Neuronal stem cell (in vitro differentiated cells): ENCODE data around the gene EEA1.

Source experiments
- DNase-seq: peaks from one replicate; pipeline ENCODE4 v3.0.0-alpha.2; 2013; ENCODE audit warnings: low spot score
- H2AFZ ChIP-seq: one replicate; pipeline ENCODE4 v1.6.1; 2013; ENCODE audit warnings: mild to moderate bottlenecking, low read length, inconsistent platforms
- H2AK5ac ChIP-seq: 2 replicates; pipeline ENCODE4 v1.6.1; 2013; ENCODE audit warnings: low read depth, mild to moderate bottlenecking, inconsistent platforms, low read length, moderate library complexity, mixed read lengths
- H2BK120ac ChIP-seq: 2 replicates; pipeline ENCODE4 v1.6.1; 2013; ENCODE audit warnings: low read depth, mild to moderate bottlenecking, inconsistent platforms, low read length, moderate library complexity, mixed read lengths
- H2BK12ac ChIP-seq: one replicate; pipeline ENCODE4 v1.6.1; 2013; ENCODE audit warnings: low read length, inconsistent platforms
- H2BK15ac ChIP-seq: 2 replicates; pipeline ENCODE4 v1.6.1; 2013; ENCODE audit warnings: mild to moderate bottlenecking, low read length, inconsistent platforms, mixed read lengths
- H2BK5ac ChIP-seq: one replicate; pipeline ENCODE4 v1.6.1; 2013; ENCODE audit warnings: inconsistent platforms, mild to moderate bottlenecking, low read length, moderate library complexity
- H3K14ac ChIP-seq: one replicate; pipeline ENCODE4 v1.6.1; 2013; ENCODE audit warnings: low read length, inconsistent platforms
- H3K18ac ChIP-seq: 2 replicates; pipeline ENCODE4 v1.6.1; 2013; ENCODE audit warnings: low read length, inconsistent platforms
- H3K23ac ChIP-seq: 2 replicates; pipeline ENCODE4 v1.6.1; 2013; ENCODE audit warnings: low read depth, mild to moderate bottlenecking, mixed read lengths, low read length, inconsistent platforms; ENCODE audit not compliant: poor library complexity
- H3K27ac ChIP-seq: replicated peaks from 3 replicates; pipeline ENCODE4 v1.5.1; 2013; ENCODE audit warnings: low read length, inconsistent platforms
- H3K27me3 ChIP-seq, 3 experiments: 2 replicates each; pipeline ENCODE4 v1.6.1; 2013; ENCODE audit warnings: low read length in 3 of 3, mild to moderate bottlenecking in 2 of 3, inconsistent platforms in 1 of 3, low read depth in 1 of 3, mixed read lengths in 1 of 3, moderate library complexity in 1 of 3; ENCODE audit not compliant: control insufficient read depth in 3 of 3, insufficient read depth in 3 of 3
- H3K36me3 ChIP-seq, 2 donors: replicated peaks in 1 of 2; 2 replicates each; pipeline ENCODE4 v1.6.1; 2013; ENCODE audit warnings: low read length in 2 of 2; ENCODE audit not compliant: control insufficient read depth in 2 of 2, insufficient read depth in 2 of 2
- H3K4ac ChIP-seq: 2 replicates; pipeline ENCODE4 v1.6.1; 2013; ENCODE audit warnings: inconsistent platforms, mild to moderate bottlenecking, low read length, moderate library complexity
- H3K4me1 ChIP-seq, 2 donors: 1 replicate in 1 of 2; 2 replicates in 1 of 2; pipeline ENCODE4 v1.6.1; 2013; ENCODE audit warnings: low read length in 2 of 2, low read depth in 1 of 2; ENCODE audit not compliant: control insufficient read depth in 2 of 2, insufficient read depth in 1 of 2
- H3K4me2 ChIP-seq: one replicate; pipeline ENCODE4 v1.6.1; 2013; ENCODE audit warnings: mild to moderate bottlenecking, low read length, inconsistent platforms; ENCODE audit not compliant: insufficient read depth, poor library complexity, severe bottlenecking
- H3K4me3 ChIP-seq, 2 donors: 2 replicates each; pipeline ENCODE4 v1.5.1; 2013; ENCODE audit warnings: low read length in 2 of 2, mild to moderate bottlenecking in 2 of 2, inconsistent platforms in 1 of 2, moderate library complexity in 1 of 2
- H3K79me1 ChIP-seq: one replicate; pipeline ENCODE4 v1.6.1; 2013; ENCODE audit warnings: low read depth, mild to moderate bottlenecking, inconsistent platforms, low read length, moderate library complexity
- H3K9ac ChIP-seq: one replicate; pipeline ENCODE4 v1.6.1; 2013; ENCODE audit warnings: mild to moderate bottlenecking, low read depth, low read length, inconsistent platforms; ENCODE audit not compliant: poor library complexity
- H3K9me3 ChIP-seq, 2 donors: replicated peaks in 1 of 2; 2 replicates each; pipeline versions ENCODE3 to v1.6.1; 2013; ENCODE audit warnings: low read length in 2 of 2, mild to moderate bottlenecking in 2 of 2, inconsistent platforms in 1 of 2, low read depth in 1 of 2, mixed read lengths in 1 of 2, moderate library complexity in 1 of 2; ENCODE audit not compliant: control insufficient read depth in 2 of 2, insufficient read depth in 1 of 2
- H4K8ac ChIP-seq: one replicate; pipeline ENCODE4 v1.6.1; 2013; ENCODE audit warnings: low read depth, mild to moderate bottlenecking, inconsistent platforms, low read length, moderate library complexity
- H4K91ac ChIP-seq: one replicate; pipeline ENCODE4 v1.6.1; 2013; ENCODE audit warnings: low read length, low read depth, mild to moderate bottlenecking, inconsistent platforms; ENCODE audit not compliant: poor library complexity
- WGBS, 2 donors: extraction: QIAGEN DNeasy Blood & Tissue Kit; methylation state at CpG; one replicate each; pipeline ENCODE4 v1.1.7; 2013; ENCODE audit warnings: missing lambda C conversion rate in 2 of 2, mixed read lengths in 1 of 2; ENCODE audit not compliant: insufficient read length in 2 of 2, insufficient replicate concordance in 1 of 2; ENCODE audit errors: extremely low coverage in 2 of 2; 5-methylcytosine and 5-hydroxymethylcytosine counted together

The EEA1 gene

DNA sequence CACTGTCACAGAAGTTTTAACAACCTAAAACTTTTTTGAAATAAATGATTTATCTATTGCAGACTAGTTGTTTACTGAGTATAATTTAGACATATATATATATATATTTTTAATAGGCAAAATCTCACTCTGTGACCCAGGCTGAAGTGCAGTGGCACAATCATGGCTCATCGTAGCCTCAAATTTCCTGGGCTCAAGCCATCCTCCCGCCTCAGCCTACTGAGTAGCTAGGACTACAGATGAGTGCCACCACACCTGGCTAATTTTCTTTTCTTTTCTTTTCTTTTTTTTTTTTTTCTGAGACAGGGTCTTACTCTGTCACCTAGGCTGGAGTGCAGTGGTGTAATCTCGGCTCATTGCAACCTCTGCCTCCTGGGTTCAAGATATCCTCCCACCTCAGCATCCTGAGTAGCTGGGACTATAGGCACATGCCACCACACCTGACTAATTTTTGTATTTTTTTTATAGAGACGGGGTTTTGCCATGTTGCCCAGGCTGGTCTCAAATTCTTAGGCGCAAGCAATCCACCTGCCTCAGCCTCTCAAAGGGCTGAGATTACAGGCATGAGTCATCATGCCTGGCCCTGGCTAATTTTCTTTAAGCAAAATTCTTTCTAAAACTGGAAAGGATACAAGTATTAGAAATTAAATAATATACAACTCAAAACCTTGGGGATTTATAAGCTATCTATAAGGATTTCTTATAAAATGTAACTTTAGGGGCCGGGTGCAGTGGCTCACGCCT is 23.1 kb downstream of the EEA1 start:
- no peak overlapping the region for H2BK15ac ChIP-seq
- H2BK120ac ChIP-seq, result no peak overlapping the region
- H3K27ac ChIP-seq, result no peak overlapping the region
- no peak overlapping the region for H3K9ac ChIP-seq
- no peak overlapping the region for H2BK12ac ChIP-seq
- peaks cover 4 to 13% of the 10 kb centered on the region in 2 donors for H3K9me3 ChIP-seq
- DNase-seq, result no peak
- H4K8ac ChIP-seq, result no peak overlapping the region
- no peak overlapping the region for H3K4me3 ChIP-seq
- H3K4me1 ChIP-seq, result no peaks in the 10 kb centered on the region
- H2AFZ ChIP-seq, result no peak overlapping the region
- H2AK5ac ChIP-seq, result no peak overlapping the region
- H2BK5ac ChIP-seq, result no peak overlapping the region
- no peak overlapping the region for H3K4me2 ChIP-seq
- H4K91ac ChIP-seq, result no peak overlapping the region
- H3K79me1 ChIP-seq, result peaks cover 2% of the 10 kb centered on the region
- H3K4ac ChIP-seq, result no peak overlapping the region
- H3K36me3 ChIP-seq, result no peaks in the 10 kb centered on the region
- no peak overlapping the region for H3K23ac ChIP-seq
- H3K18ac ChIP-seq, result no peak overlapping the region
- no CpG with 5 or more reads among the region's 7 CpGs for WGBS, 2 donors
- H3K14ac ChIP-seq, result no peak overlapping the region
- no peaks in the 10 kb centered on the region for H3K27me3 ChIP-seq

DNA sequence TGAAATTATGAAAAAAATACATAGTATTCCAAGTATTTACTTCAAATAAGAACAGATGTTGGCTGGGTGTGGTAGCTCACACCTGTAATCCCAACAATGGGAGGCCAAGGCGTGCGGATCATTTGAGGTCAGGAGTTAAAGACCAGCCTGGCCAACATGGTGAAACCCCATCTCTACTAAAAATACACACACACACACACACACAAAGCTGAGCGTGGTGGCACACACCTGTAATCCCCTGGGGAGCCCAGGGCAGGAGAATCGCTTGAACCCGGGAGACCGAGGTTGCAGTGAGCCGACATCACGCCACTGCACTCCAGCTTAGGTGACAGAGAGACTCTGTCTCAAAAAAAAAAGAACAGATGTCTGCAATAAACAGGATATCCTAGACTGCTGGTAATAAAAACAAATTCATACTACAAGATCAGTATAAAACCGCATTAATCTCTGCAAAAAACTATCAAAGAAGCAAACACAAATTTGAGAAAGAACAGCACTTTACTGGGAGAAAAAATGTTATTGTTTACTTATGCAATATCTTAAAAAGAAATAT is 23.8 kb downstream of the EEA1 start:
- peaks cover 2% of the 10 kb centered on the region for H3K79me1 ChIP-seq
- H3K9me3 ChIP-seq, result peaks cover 4 to 13% of the 10 kb centered on the region in 2 donors
- no peak for DNase-seq
- no CpG with 5 or more reads among the region's 9 CpGs for WGBS, 2 donors
- no peak overlapping the region for H3K4me2 ChIP-seq
- H2BK15ac ChIP-seq, result no peak overlapping the region
- no peaks in the 10 kb centered on the region for H3K27me3 ChIP-seq
- H2BK12ac ChIP-seq, result no peak overlapping the region
- no peak overlapping the region for H2BK5ac ChIP-seq
- H3K18ac ChIP-seq, result no peak overlapping the region
- H3K27ac ChIP-seq, result no peak overlapping the region
- H3K4me1 ChIP-seq, result no peaks in the 10 kb centered on the region
- no peak overlapping the region for H3K4me3 ChIP-seq
- no peak overlapping the region for H2AFZ ChIP-seq
- no peak overlapping the region for H2BK120ac ChIP-seq
- no peaks in the 10 kb centered on the region for H3K36me3 ChIP-seq
- no peak overlapping the region for H3K14ac ChIP-seq
- H3K4ac ChIP-seq, result no peak overlapping the region
- no peak overlapping the region for H2AK5ac ChIP-seq
- no peak overlapping the region for H3K9ac ChIP-seq
- H4K8ac ChIP-seq, result no peak overlapping the region
- H3K23ac ChIP-seq, result no peak overlapping the region
- H4K91ac ChIP-seq, result no peak overlapping the region

DNA sequence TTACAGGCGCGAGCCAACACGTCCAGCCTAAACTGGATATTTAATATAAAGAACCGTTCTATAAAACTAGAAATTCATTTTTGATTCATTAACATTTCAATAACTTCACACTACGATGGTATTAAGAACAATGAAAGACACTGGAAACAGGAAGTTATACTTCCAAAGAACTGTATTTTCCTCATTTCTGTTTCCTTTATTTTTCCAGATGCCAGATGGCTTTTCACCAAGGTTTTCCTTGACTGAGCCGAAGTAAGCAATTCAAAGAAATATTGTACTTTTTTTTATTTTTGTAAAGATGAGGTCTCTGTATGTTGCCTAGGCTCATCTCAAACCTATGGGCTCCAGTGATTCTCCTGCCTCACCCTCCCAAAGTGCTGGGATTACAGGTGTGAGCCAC is 28.2 kb downstream of the EEA1 start:
- H3K9me3 ChIP-seq, result peaks cover 0 to 5% of the 10 kb centered on the region in 2 donors
- H3K4me1 ChIP-seq, result peaks cover 0 to 3% of the 10 kb centered on the region in 2 donors
- peaks cover 0 to 6% of the 10 kb centered on the region in 2 donors for H3K36me3 ChIP-seq
- no peak overlapping the region for H3K14ac ChIP-seq
- no CpG with 5 or more reads among the region's 6 CpGs for WGBS, 2 donors
- no peak overlapping the region for H2BK12ac ChIP-seq
- no peak overlapping the region for H3K9ac ChIP-seq
- H2BK15ac ChIP-seq, result no peak overlapping the region
- no peak overlapping the region for H2BK120ac ChIP-seq
- H3K4me3 ChIP-seq, result no peak overlapping the region
- H4K8ac ChIP-seq, result no peak overlapping the region
- no peak overlapping the region for H2AFZ ChIP-seq
- H2BK5ac ChIP-seq, result no peak overlapping the region
- no peak overlapping the region for H3K4ac ChIP-seq
- H2AK5ac ChIP-seq, result no peak overlapping the region
- DNase-seq, result no peak
- no peak overlapping the region for H3K27ac ChIP-seq
- no peaks in the 10 kb centered on the region for H3K27me3 ChIP-seq
- H3K23ac ChIP-seq, result no peak overlapping the region
- no peaks in the 10 kb centered on the region for H3K79me1 ChIP-seq
- H3K18ac ChIP-seq, result no peak overlapping the region
- H4K91ac ChIP-seq, result no peak overlapping the region
- no peak overlapping the region for H3K4me2 ChIP-seq

DNA sequence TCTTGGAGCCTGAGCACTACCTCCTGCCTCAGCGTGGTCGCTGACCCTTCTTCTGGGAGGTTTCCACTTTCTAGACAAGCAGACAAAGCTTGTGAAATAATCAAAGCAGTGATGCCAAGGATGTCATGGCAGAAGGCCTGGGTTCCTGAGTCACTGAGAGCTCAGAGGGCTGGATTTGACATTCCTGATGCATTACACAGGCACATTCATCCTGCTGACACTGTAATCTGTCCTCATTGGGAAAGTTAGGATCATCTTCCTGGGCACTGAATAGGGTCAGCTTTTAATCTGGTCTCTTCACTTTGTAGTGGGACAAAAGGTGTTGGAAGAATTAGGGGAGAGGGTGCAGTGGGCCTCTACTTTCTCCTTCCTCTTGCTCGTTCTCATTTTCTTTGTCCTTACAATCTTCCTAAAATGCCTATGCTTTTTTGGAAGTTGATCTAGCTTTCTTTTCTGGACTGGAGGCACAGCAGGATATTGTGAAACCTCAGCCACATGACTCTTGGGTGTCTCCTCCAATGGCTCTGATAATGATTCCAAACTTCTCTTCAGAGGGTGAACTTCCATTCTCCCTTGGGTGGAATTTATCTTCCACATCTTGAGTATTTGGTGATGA is 29.6 kb downstream of the EEA1 start:
- H3K14ac ChIP-seq, result no peak overlapping the region
- peaks cover 0 to 5% of the 10 kb centered on the region in 2 donors for H3K9me3 ChIP-seq
- H3K4me1 ChIP-seq, result peaks cover 0 to 3% of the 10 kb centered on the region in 2 donors
- no peak overlapping the region for H3K9ac ChIP-seq
- DNase-seq, result no peak
- no peak overlapping the region for H2BK5ac ChIP-seq
- H3K79me1 ChIP-seq, result no peaks in the 10 kb centered on the region
- no peak overlapping the region for H4K8ac ChIP-seq
- peaks cover 0 to 10% of the 10 kb centered on the region in 2 donors for H3K36me3 ChIP-seq
- H3K23ac ChIP-seq, result no peak overlapping the region
- no peak overlapping the region for H2BK12ac ChIP-seq
- no peak overlapping the region for H3K4me3 ChIP-seq
- no peak overlapping the region for H3K18ac ChIP-seq
- H3K27me3 ChIP-seq, result no peaks in the 10 kb centered on the region
- no peak overlapping the region for H2AK5ac ChIP-seq
- no peak overlapping the region for H2BK120ac ChIP-seq
- no peak overlapping the region for H3K4me2 ChIP-seq
- H3K27ac ChIP-seq, result no peak overlapping the region
- H2AFZ ChIP-seq, result no peak overlapping the region
- no CpG with 5 or more reads among the region's 3 CpGs for WGBS, 2 donors
- H3K4ac ChIP-seq, result no peak overlapping the region
- H2BK15ac ChIP-seq, result no peak overlapping the region
- H4K91ac ChIP-seq, result no peak overlapping the region
